Esophagus squamous epithelium (tissue), 4 donors: ENCODE measurements around the gene TINAGL1.

ENCODE experiments used
- CTCF ChIP-seq, 6 experiments: fragments of 450-650 bp in 4 of 6; fragments of 200-600 bp in 2 of 6; sonication (generic) in 2 of 6; IDR thresholded peaks; one replicate each; pipeline ENCODE4 v1.5.1; 2016 to 2019; ENCODE audit warnings: antibody characterized with exemption in 6 of 6, mild to moderate bottlenecking in 4 of 6, moderate library complexity in 4 of 6
- POLR2A ChIP-seq, 4 donors: fragments of 450-650 bp; IDR thresholded peaks; one replicate each; pipeline ENCODE4 v1.6.1; 2017; ENCODE audit warnings: antibody characterized with exemption in 4 of 4, mild to moderate bottlenecking in 4 of 4, moderate library complexity in 3 of 4

GRCh38 chr1:31593136-31593665 lies 16.9 kb downstream of the TINAGL1 start:
- TF ChIP-seq CTCF (IDR thresholded peaks at IDR 0.05) (no peak), POLR2A (IDR thresholded peaks at IDR 0.05) (no peak)
